RWPE1 (cell line): ENCODE results near the gene BTNL3.

Experiments
- CTCF ChIA-PET: fragments of 350-600 bp; sonication (Branson Sonifier 250); formaldehyde crosslinking; extraction: SDS; loops from one replicate; lab custom pipeline; 2021; lab: Yijun Ruan, JAX
- POLR2A ChIA-PET: fragments of 400-600 bp; formaldehyde crosslinking; extraction: SDS; loops from one replicate; lab custom pipeline; 2020; ENCODE audit warnings: antibody characterized with exemption; ENCODE audit not compliant: low non-redundant PET; lab: Yijun Ruan, JAX
- DNase-seq: peaks from one replicate; pipeline ENCODE4 v3.0.0; 2012; ENCODE audit warnings: low spot score
- H3K27ac ChIP-seq: fragments of 450-650 bp; 2 replicates; pipeline ENCODE4 v1.5.1; 2017
- CTCF ChIP-seq: fragments of 450-650 bp; conservative IDR thresholded peaks from 2 replicates; pipeline ENCODE4 v1.5.1; 2017; ENCODE audit warnings: low read depth, mild to moderate bottlenecking

BTNL3 gene

GRCh38 chr5:181035991-181036815 is 47.6 kb downstream of the BTNL3 start:
- POLR2A ChIA-PET = no interaction called here
- TF ChIP-seq CTCF = no peak

DNA sequence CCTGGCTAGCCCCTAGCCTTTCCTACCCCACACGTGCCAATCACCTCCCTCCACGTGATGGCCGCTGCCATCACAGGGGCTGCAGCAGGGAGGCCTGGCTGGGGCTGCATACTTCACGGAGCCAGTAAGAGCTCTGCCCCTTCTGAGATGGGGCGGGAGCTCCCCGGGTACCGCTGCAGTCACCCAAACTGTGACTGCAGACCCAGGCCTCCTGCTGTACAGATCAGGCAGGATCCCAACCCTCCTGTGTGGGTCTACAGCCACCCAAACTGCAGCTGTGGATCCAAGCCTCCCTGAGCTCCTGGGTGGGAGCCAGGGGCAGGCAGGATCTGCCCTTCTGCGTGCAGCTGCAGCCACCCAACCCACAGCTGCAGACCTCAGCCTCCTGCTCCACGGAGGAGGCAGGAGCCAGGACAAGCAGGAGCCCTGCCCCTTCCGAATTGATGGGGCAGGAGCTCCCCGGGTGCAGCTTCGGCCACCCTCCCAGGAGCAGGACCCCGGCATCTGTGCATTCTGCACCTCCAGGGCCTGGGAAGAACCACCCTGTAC is 48.2 kb downstream of the BTNL3 start:
- no peak overlapping the region for H3K27ac ChIP-seq
- ChIA-PET CTCF (interaction anchor here (0.5 to 0.7 kb wide), 2 partner anchors 15 to 1273 kb away, joined by 3 to 4 read pairs; no protein-coding TSS in a partner anchor), POLR2A (no interaction called here)
- no peak for DNase-seq
- TF ChIP-seq CTCF = no peak

More at GRCh38 chr5:181035991-181036815, 47.6 kb downstream of the BTNL3 start:
- CTCF ChIA-PET = interaction anchor here (0.5 kb wide), 1 partner anchor 1273 kb away, joined by 3 read pairs; no protein-coding TSS in a partner anchor
- no peak overlapping the region for H3K27ac ChIP-seq
- DNase-seq = no peak

DNA sequence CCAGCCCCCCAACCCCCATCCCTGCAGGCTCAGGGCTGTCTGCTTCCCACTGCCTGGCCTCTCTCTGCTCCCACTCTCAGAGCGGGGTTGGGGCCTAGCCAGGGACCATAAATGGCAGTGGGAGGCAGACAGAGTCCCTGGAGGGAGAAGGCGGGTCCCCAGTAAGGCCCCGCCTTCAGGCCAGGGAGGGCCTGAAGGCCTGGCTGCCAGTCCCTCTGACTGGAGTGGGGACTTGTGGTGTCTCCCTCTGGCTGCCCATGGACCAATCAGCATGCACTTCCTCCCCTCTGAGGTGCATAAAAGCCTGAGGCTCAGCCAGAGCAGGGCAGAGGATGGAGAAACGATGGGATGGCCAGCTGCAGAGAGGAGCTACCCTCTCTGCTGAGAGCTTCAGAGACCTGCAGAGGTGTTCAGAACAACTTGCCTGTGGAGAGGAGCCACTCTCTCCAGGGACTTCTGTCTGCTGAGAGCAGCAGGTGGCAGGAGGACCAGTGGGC is 48.8 kb downstream of the BTNL3 start:
- TF ChIP-seq CTCF = no peak
- H3K27ac ChIP-seq = no peak overlapping the region
- ChIA-PET CTCF (interaction anchor here (0.6 to 0.7 kb wide), 2 partner anchors 15 to 225 kb away, joined by 3 to 4 read pairs; no protein-coding TSS in a partner anchor), POLR2A (no interaction called here)
- no peak for DNase-seq

GRCh38 chr5:181039471-181039870 is 50.8 kb downstream of the BTNL3 start:
- ChIA-PET CTCF (interaction anchor here (0.5 kb wide), 1 partner anchor 16 kb away, joined by 3 read pairs; no protein-coding TSS in a partner anchor), POLR2A (no interaction called here)
- no peak for DNase-seq
- no peak for TF ChIP-seq CTCF
- H3K27ac ChIP-seq = no peak overlapping the region

DNA sequence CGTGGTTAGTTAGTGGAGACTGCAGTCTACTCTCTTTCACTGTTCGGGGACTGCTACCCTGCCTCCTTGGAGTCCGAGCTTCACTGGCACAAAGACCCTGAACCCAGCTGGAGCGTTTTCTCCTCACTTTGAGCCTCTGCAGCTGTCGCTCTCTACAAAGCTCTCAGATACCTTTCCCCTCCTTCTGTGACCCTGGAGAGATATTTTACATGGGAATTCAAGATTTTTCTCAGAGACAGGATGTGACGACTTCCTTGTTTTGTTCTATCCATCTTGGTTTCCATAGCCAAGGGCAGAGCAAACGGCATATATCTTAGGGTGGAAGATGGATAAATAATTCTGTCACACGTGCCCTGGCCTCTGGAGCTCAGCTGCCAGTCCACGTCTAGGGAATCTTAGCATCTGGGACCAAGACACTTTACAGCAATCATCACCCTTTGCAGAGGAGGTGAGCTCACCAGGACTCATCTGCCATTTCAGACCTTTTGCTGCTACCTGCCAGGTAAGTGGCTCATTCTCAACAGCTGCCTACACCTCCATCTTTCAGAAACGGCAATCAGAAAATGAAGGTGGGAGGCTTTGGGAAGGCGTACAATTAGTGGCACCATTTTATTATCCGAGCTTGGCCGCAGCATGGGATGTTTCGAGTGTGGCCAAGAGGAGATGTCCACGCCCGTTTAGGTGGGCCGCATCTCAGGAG is 51.4 kb downstream of the BTNL3 start, which contains the start of gene BTNL9:
Gene BTNL9 (plus strand): TSS at position 336 of the 700 bp plus-strand sequence. CDS start 5,224 bp downstream, outside the sequence.
- no peak for TF ChIP-seq CTCF
- POLR2A ChIA-PET = no interaction called here
- CTCF ChIA-PET = interaction anchor here (1.2 kb wide), 1 partner anchor 9 kb away, joined by 3 read pairs; no protein-coding TSS in a partner anchor
- no peak within 1 kb of the TSS for H3K27ac ChIP-seq
- DNase-seq = no peak

- CTCF ChIA-PET = interaction anchor here (1.2 kb wide), 1 partner anchor 8 kb away, joined by 3 read pairs; no protein-coding TSS in a partner anchor
- no peak for DNase-seq
- POLR2A ChIA-PET = no interaction called here
- no peak for TF ChIP-seq CTCF
- H3K27ac ChIP-seq = no peak overlapping the region
Observed at GRCh38 chr5:181040631-181040945, 51.9 kb downstream of the BTNL3 start.
